ENCODE data around the gene S1PR4. TPM values are rescaled to one million over a fixed set of nuclear protein-coding genes. Genes with fewer than 3 reads are reported as not detected.
A peak's percentile ranks its signal among the peaks of the same experiment; 100 is the strongest.

Gene S1PR4
- total RNA-seq, 1 experiment from 2014 or later = 0.28 TPM

- CTCF ChIA-PET = interaction anchor here (1.0 to 2.2 kb wide), 4 partner anchors 20 to 233 kb away, joined by 3 to 8 read pairs (median 4); no protein-coding TSS in a partner anchor
These were observed 5.4 kb downstream of the S1PR4 start for GRCh38 chr19:3183721-3184641.

GRCh38 chr19:3184847-3185460 is 6.4 kb downstream of the S1PR4 start:
- Mint-ChIP-seq H3K27me3 (ENCODE audit: low read depth) (no peaks in the 10 kb centered on the region), H3K4me3 (peak overlapping the region; percentile 96), H3K36me3 (0 out of 2 replicates have a peak, but pooled peaks cover 2% of the 10 kb centered on the region), H3K4me1 (peaks cover 20% of the 10 kb centered on the region), H3K27ac (peak overlapping the region; percentile 98), H3K9me3 (no peaks in the 10 kb centered on the region)
- ChIA-PET CTCF (interaction anchor here (2.0 to 2.2 kb wide), 2 partner anchors 56 to 234 kb away, joined by 5 to 8 read pairs; no protein-coding TSS in a partner anchor), POLR2A (no interaction called here)
- peak; percentile 56 for DNase-seq (ENCODE audit: low spot score)
- peak; percentile 77; the same call in 1 of the 2 replicates for TF ChIP-seq GTF2I (CRISPR knock-in tag; conservative IDR thresholded peaks at IDR 0.05)
- no peak for TF ChIP-seq JAZF1 (CRISPR knock-in tag; IDR thresholded peaks at IDR 0.05)
- peak; percentile 42 for ATAC-seq

More at GRCh38 chr19:3183721-3184641, 5.4 kb downstream of the S1PR4 start:
- Mint-ChIP-seq H3K4me3 (peak overlapping the region; percentile 96), H3K4me1 (peaks cover 16% of the 10 kb centered on the region), H3K27ac (peak overlapping the region; percentile 42; the same call in 1 of the 2 replicates), H3K36me3 (0 out of 2 replicates have a peak, but pooled peaks cover 1% of the 10 kb centered on the region), H3K9me3 (no peaks in the 10 kb centered on the region), H3K27me3 (ENCODE audit: low read depth) (no peaks in the 10 kb centered on the region)
- POLR2A ChIA-PET = interaction anchor here (0.7 kb wide), 1 partner anchor 61 kb away, joined by 3 read pairs; no protein-coding TSS in a partner anchor
- TF ChIP-seq AFF4 (CRISPR knock-in tag; IDR thresholded peaks at IDR 0.05; ENCODE audit: borderline replicate concordance) = no peak
- no peak for TF ChIP-seq E2F1 (CRISPR knock-in tag; IDR thresholded peaks at IDR 0.05)
- no peak for TF ChIP-seq ZSCAN18 (CRISPR knock-in tag; IDR thresholded peaks at IDR 0.05)
- no peak for TF ChIP-seq SMAD4 (CRISPR knock-in tag; IDR thresholded peaks at IDR 0.05)
- DNase-seq (ENCODE audit: low spot score) (no peak), ATAC-seq (no peak)

GRCh38 chr19:3185461-3186159 is 7.0 kb downstream of the S1PR4 start, which contains the start of gene NCLN:
TSS of gene NCLN (plus strand) at chr19:3185930. CDS start at chr19:3186031, 101 bp downstream.
- ChIA-PET POLR2A (no interaction called here), CTCF (interaction anchor here (0.5 to 2.3 kb wide), 2 partner anchors 57 to 317 kb away, joined by 4 to 7 read pairs; no protein-coding TSS in a partner anchor)
- Mint-ChIP-seq H3K4me1 (peaks cover 20% of the 10 kb centered on the region), H3K27me3 (ENCODE audit: low read depth) (no peaks in the 10 kb centered on the region), H3K27ac (peak within 1 kb of the TSS; percentile 98), H3K4me3 (peak within 1 kb of the TSS; percentile 96), H3K9me3 (no peaks in the 10 kb centered on the region), H3K36me3 (0 out of 2 replicates have a peak, but pooled peaks cover 2% of the 10 kb centered on the region)
- DNase-seq (ENCODE audit: low spot score) (peak; percentile 93), ATAC-seq (peak; percentile 89)
- TF ChIP-seq ZNF317 (CRISPR knock-in tag; IDR thresholded peaks at IDR 0.05; ENCODE audit: borderline replicate concordance, low read depth) (no peak), SP1 (CRISPR knock-in tag; conservative IDR thresholded peaks at IDR 0.05) (peak; percentile 85), NR1H2 (CRISPR knock-in tag; IDR thresholded peaks at IDR 0.05) (no peak), ERG (CRISPR knock-in tag; IDR thresholded peaks at IDR 0.05) (no peak), NFE2L1 (CRISPR knock-in tag; IDR thresholded peaks at IDR 0.05) (no peak), FOXP4 (CRISPR knock-in tag; IDR thresholded peaks at IDR 0.05) (no peak; the same call in 1 of the 2 replicates), IRF2 (CRISPR knock-in tag; IDR thresholded peaks at IDR 0.05; ENCODE audit: borderline replicate concordance, low read depth) (no peak), CREM (CRISPR knock-in tag; IDR thresholded peaks at IDR 0.05) (0 out of 2 replicates have a peak, but pooled peaks have one; percentile 57)
